ENCODE data around the gene LYPD3.

DNA sequence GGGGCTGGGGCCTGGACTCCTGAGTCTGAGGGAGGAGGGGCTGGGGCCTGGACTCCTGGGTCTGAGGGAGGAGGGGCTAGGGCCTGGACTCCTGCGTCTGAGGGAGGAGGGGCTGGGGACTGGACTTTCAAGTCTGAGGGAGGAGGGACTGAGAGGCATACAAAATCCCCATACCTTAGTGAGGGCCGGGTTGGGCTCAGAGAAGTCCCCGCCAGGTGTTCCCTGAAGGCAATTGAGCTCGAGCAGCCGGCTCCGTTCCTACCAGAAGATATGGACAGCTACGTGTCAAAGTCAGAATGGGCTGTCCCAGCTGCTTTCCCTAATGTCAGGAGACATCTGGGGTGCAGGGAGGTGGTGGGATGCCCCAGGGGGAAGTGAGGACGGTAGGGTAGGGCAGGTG, 29.7 kb upstream of the LYPD3 start:
- TF ChIP-seq, protein P1, sequence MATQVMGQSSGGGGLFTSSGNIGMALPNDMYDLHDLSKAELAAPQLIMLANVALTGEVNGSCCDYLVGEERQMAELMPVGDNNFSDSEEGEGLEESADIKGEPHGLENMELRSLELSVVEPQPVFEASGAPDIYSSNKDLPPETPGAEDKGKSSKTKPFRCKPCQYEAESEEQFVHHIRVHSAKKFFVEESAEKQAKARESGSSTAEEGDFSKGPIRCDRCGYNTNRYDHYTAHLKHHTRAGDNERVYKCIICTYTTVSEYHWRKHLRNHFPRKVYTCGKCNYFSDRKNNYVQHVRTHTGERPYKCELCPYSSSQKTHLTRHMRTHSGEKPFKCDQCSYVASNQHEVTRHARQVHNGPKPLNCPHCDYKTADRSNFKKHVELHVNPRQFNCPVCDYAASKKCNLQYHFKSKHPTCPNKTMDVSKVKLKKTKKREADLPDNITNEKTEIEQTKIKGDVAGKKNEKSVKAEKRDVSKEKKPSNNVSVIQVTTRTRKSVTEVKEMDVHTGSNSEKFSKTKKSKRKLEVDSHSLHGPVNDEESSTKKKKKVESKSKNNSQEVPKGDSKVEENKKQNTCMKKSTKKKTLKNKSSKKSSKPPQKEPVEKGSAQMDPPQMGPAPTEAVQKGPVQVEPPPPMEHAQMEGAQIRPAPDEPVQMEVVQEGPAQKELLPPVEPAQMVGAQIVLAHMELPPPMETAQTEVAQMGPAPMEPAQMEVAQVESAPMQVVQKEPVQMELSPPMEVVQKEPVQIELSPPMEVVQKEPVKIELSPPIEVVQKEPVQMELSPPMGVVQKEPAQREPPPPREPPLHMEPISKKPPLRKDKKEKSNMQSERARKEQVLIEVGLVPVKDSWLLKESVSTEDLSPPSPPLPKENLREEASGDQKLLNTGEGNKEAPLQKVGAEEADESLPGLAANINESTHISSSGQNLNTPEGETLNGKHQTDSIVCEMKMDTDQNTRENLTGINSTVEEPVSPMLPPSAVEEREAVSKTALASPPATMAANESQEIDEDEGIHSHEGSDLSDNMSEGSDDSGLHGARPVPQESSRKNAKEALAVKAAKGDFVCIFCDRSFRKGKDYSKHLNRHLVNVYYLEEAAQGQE (IDR thresholded peaks at IDR 0.05; ENCODE audit: insufficient read depth in 1 of 2, low read depth in 2 of 2, low read length in 2 of 2) = no peak
- TF ChIP-seq POLR2AphosphoS5 (IDR thresholded peaks at IDR 0.05; ENCODE audit: low read depth, low read length) (no peak), SIN3A (IDR thresholded peaks at IDR 0.05; ENCODE audit: borderline replicate concordance, insufficient read depth, low read length) (no peak)

All from PFSK-1 (cell line).